Natural killer cell (primary cell): ENCODE data around the gene ONECUT3. TPM values are rescaled to one million over a fixed set of nuclear protein-coding genes. Genes with fewer than 3 reads are reported as not detected.

Experiments used
- ATAC-seq, 3 donors: fragments of 150-1000 bp in 2 of 3; fragments of 200-7000 bp in 1 of 3; cut with Tn5 transposase; 1 replicate in 1 of 3; 2 replicates in 2 of 3; pipeline ENCODE4 v1.10.0; 2021; ENCODE audit warnings: mild to moderate bottlenecking in 2 of 3, moderate library complexity in 2 of 3
- DNase-seq, 2 donors: peaks; one replicate each; pipeline versions ENCODE4 v3.0.0 to v3.0.0-alpha.2; 2013 to 2021; ENCODE audit warnings: mixed read lengths in 1 of 2
- H3K27ac ChIP-seq: one replicate; pipeline ENCODE4 v1.5.1; 2013; ENCODE audit warnings: mild to moderate bottlenecking, low read length
- H3K27me3 ChIP-seq: one replicate; pipeline ENCODE4 v1.6.1; 2013; ENCODE audit warnings: low read length; ENCODE audit not compliant: control insufficient read depth, insufficient read depth
- H3K36me3 ChIP-seq: one replicate; pipeline ENCODE4 v1.6.1; 2013; ENCODE audit warnings: low read length; ENCODE audit not compliant: control insufficient read depth, insufficient read depth
- H3K4me1 ChIP-seq: one replicate; pipeline ENCODE4 v1.6.1; 2013; ENCODE audit warnings: low read length; ENCODE audit not compliant: control insufficient read depth, insufficient read depth
- H3K4me3 ChIP-seq: one replicate; pipeline ENCODE4 v1.5.1; 2013; ENCODE audit warnings: low read length
- H3K9me3 ChIP-seq: one replicate; pipeline ENCODE4 v1.6.1; 2013; ENCODE audit warnings: low read length; ENCODE audit not compliant: control insufficient read depth, insufficient read depth
- H3K27ac Mint-ChIP-seq, 2 donors: one replicate each; pipeline ENCODE4 v1.8.0; 2022; ENCODE audit warnings: mild to moderate bottlenecking in 2 of 2, mixed read lengths in 2 of 2, moderate library complexity in 1 of 2
- H3K27me3 Mint-ChIP-seq, 2 donors: one replicate each; pipeline ENCODE4 v1.8.0; 2022; ENCODE audit warnings: low read depth in 2 of 2, mixed read lengths in 2 of 2
- H3K36me3 Mint-ChIP-seq: one replicate; pipeline ENCODE4 v1.8.0; 2022; ENCODE audit warnings: mixed read lengths
- H3K4me1 Mint-ChIP-seq, 2 donors: one replicate each; pipeline ENCODE4 v1.8.0; 2022; ENCODE audit warnings: mixed read lengths in 2 of 2
- H3K4me3 Mint-ChIP-seq: one replicate; pipeline ENCODE4 v1.8.0; 2022; ENCODE audit warnings: mild to moderate bottlenecking, moderate library complexity, mixed read lengths
- H3K9me3 Mint-ChIP-seq, 2 donors: one replicate each; pipeline ENCODE4 v1.8.0; 2022; ENCODE audit warnings: mixed read lengths in 2 of 2
- CTCF ChIP-seq: fragments of 200-600 bp; IDR thresholded peaks from one replicate; pipeline ENCODE4 v1.8.0; 2022; ENCODE audit warnings: antibody characterized with exemption
- WGBS: methylation state at CpG from one replicate; pipeline ENCODE4 v1.1.7; 2013; ENCODE audit warnings: missing lambda C conversion rate; ENCODE audit not compliant: insufficient coverage; 5-methylcytosine and 5-hydroxymethylcytosine counted together
- intact Hi-C: fragments of 100-400 bp; cut with micrococcal nuclease; formaldehyde crosslinking; loops from one replicate; pipeline ENCODE4 v1.14.2; 2022
- total RNA-seq, 4 donors: library from RNA; stranded (reverse); fragments of 120-200 nt in 1 of 4; gene quantifications; one replicate each; pipeline versions ENCODE4 v1.2.3 to v1.2.4, GENCODE V29; 2013 to 2022

ONECUT3 gene
- total RNA-seq, 3 donors from 2014 or later (not counting 1 experiment from before 2014, with no cell fraction given), result not detected

GRCh38 chr19:1752009-1752756, 1.1 kb upstream of the ONECUT3 start:
- H3K27me3 Mint-ChIP-seq, result peaks cover 14 to 48% of the 10 kb centered on the region in 2 donors
- Histone ChIP-seq H3K36me3 (no peaks in the 10 kb centered on the region), H3K27me3 (peaks cover 70% of the 10 kb centered on the region), H3K4me1 (peaks cover 40% of the 10 kb centered on the region), H3K27ac (no peak overlapping the region), H3K9me3 (peaks cover 3% of the 10 kb centered on the region), H3K4me3 (no peak overlapping the region)
- intact Hi-C loops, result no loop called here
- H3K36me3 Mint-ChIP-seq, result no peaks in the 10 kb centered on the region
- TF ChIP-seq CTCF, result no peak
- WGBS, result 5% methylated on average over 14 of the region's 16 CpGs
- ATAC-seq (no peak), DNase-seq (no peak)
- peaks cover 0 to 30% of the 10 kb centered on the region in 2 donors for H3K4me1 Mint-ChIP-seq
- no peak overlapping the region for H3K4me3 Mint-ChIP-seq
- no peak overlapping the region for H3K27ac Mint-ChIP-seq
- H3K9me3 Mint-ChIP-seq, result no peaks in the 10 kb centered on the region

DNA sequence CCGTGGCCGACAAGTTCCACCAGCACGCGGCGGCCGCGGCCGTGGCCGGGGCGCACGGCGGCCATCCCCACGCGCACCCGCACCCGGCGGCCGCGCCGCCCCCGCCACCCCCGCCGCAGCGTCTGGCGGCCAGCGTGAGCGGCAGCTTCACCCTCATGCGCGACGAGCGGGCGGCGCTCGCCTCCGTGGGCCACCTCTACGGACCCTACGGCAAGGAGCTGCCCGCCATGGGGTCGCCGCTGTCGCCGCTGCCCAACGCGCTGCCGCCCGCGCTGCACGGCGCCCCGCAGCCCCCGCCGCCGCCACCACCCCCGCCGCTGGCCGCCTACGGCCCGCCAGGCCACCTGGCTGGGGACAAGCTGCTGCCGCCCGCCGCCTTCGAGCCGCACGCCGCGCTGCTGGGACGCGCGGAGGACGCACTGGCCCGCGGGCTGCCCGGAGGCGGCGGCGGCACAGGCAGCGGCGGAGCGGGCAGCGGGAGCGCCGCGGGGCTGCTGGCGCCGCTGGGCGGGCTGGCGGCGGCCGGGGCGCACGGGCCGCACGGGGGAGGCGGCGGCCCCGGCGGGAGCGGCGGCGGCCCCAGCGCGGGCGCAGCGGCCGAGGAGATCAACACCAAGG, 821 bp downstream of the ONECUT3 start:
- no peaks in the 10 kb centered on the region for H3K36me3 ChIP-seq
- H3K4me3 Mint-ChIP-seq, result no peak overlapping the region
- TF ChIP-seq CTCF, result no peak
- H3K27ac Mint-ChIP-seq, result no peak overlapping the region
- ATAC-seq (no peak), DNase-seq (no peak)
- no peaks in the 10 kb centered on the region for H3K9me3 ChIP-seq
- H3K9me3 Mint-ChIP-seq, result no peaks in the 10 kb centered on the region
- H3K36me3 Mint-ChIP-seq, result no peaks in the 10 kb centered on the region
- H3K27me3 ChIP-seq, result peaks cover 66% of the 10 kb centered on the region
- H3K4me3 ChIP-seq, result no peak overlapping the region
- no peak overlapping the region for H3K27ac ChIP-seq
- WGBS, result 4% methylated on average over 105 of the region's 105 CpGs
- peaks cover 0 to 24% of the 10 kb centered on the region in 2 donors for H3K4me1 Mint-ChIP-seq
- peaks cover 14 to 52% of the 10 kb centered on the region in 2 donors for H3K27me3 Mint-ChIP-seq
- intact Hi-C loops, result no loop called here
- peaks cover 22% of the 10 kb centered on the region for H3K4me1 ChIP-seq

DNA sequence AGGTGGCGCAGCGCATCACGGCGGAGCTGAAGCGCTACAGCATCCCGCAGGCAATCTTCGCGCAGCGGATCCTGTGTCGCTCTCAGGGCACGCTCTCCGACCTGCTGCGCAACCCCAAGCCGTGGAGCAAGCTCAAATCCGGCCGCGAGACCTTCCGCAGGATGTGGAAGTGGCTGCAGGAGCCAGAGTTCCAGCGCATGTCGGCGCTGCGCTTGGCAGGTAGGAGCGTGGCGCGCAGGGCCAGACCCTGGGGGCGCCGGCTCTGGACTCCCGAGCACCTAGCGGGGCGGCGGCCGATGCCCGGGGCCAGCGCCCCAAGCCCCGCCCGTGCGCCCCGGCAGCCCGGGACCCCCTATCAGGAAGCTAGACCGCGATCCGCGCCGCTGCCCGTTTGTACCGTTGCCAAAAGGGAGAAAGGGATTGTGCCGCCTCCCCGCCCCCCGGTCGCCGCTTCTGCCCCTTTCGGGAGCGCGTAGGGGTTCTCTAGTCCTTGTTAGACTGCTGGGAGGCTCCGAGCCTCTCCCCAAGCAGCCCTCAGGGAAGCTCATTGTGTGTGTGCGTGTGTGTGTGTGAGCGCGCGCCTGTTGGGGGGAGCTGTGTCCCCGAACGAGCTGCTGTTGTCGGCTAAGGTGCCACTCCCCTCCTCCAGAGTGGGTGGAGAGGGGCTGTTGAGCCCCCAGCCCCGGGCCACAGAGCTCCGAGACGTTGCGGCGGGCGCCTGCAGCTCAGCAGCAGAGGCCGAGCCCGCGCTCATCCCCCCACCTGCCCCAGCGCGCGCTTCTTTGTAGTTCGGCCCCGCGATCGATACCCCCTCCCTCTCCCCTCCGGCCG, 1.5 kb downstream of the ONECUT3 start:
- Histone ChIP-seq H3K4me3 (no peak overlapping the region), H3K27ac (no peak overlapping the region), H3K9me3 (no peaks in the 10 kb centered on the region), H3K36me3 (no peaks in the 10 kb centered on the region), H3K27me3 (peaks cover 67% of the 10 kb centered on the region), H3K4me1 (peaks cover 16% of the 10 kb centered on the region)
- Mint-ChIP-seq H3K4me3 (no peak overlapping the region), H3K27ac (peak overlapping the region; percentile 49 to 58), H3K36me3 (no peaks in the 10 kb centered on the region), H3K27me3 (peaks cover 13 to 52% of the 10 kb centered on the region in 2 donors), H3K9me3 (no peaks in the 10 kb centered on the region), H3K4me1 (peaks cover 0 to 23% of the 10 kb centered on the region in 2 donors)
- intact Hi-C loops, result no loop called here
- no peak for ATAC-seq
- no peak for TF ChIP-seq CTCF
- WGBS, result 3% methylated on average over 80 of the region's 80 CpGs
- no peak for DNase-seq
